ENCODE measurements around the gene MRPL53. TPM values are rescaled to one million over a fixed set of nuclear protein-coding genes. Genes with fewer than 3 reads are reported as not detected.

Gene MRPL53
- total and polyA plus RNA-seq, 2 experiments from 2014 or later, result 7.7 to 65.1 TPM

DNA sequence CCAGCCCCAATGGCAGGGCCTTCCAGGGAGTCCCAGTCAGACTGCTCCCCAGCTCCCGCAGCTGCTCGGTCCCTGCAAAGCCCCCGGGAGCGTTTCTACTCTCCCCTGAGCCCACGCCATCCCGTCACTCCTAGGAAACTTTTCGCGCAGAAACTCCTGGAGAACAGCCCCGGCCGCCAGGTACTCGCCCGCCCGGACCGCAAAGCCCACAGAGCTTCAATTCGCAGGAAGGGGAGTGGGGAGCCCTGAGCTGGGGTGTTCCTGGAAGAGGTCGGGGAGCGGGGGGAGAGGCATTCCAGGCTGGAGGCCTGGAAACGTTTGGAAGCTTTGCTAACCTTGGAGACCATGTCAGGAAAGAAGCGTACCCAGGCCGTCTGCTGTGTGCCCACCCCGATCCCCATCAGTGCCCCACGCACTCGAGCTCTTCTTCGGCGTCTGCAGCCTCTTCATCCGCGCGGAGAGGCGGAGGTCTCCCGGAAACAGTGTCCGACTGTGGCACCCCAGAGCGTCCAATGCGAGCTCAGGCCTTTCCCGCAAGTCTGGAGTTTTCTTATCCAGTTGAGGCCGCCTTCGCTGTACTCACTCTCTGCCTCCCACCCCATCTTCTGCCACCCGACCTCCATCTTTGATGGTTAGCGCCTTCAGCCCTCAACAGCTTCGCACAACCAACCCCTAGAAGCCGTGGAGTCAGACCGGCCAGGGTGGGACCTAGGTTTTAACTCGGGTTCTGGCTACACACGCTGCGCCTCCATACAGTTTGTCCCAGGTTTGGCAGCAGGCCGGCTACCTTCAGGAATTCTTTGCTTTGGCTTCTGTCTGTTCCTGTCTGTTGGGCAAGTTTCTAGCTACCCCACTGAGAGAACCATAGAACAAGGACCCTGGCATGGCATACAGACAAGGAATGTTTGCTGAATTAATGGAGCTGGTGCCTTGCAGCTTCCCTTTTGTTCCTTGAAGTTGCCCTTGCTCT is 31.3 kb upstream of the MRPL53 start:
- peaks cover 7% of the 10 kb centered on the region; the same call in 1 of the 2 replicates for H3K36me3 ChIP-seq (ENCODE audit: insufficient read depth)
- ATAC-seq, result no peak
- H2AFZ ChIP-seq, result peak overlapping the region; percentile 96
- peaks cover 32% of the 10 kb centered on the region for H3F3A ChIP-seq (replicated peaks; ENCODE audit: low read depth)
- H3K79me2 ChIP-seq (replicated peaks; ENCODE audit: insufficient read depth), result peaks cover 8% of the 10 kb centered on the region
- H3K4me3 ChIP-seq, result peak overlapping the region; percentile 71
- peaks cover 28% of the 10 kb centered on the region for H3K36me3 Mint-ChIP-seq (ENCODE audit: low read depth)
- no peaks in the 10 kb centered on the region; the same call in 1 of the 3 replicates for H3K9me3 Mint-ChIP-seq
- peak overlapping the region; percentile 86 for H3K4me3 Mint-ChIP-seq
- H3K27ac Mint-ChIP-seq, result no peak overlapping the region
- H3K4me1 Mint-ChIP-seq, result peaks cover 57% of the 10 kb centered on the region
- H3K4me2 ChIP-seq, result peak overlapping the region; percentile 95
- peaks cover 92% of the 10 kb centered on the region for H3K27me3 ChIP-seq (ENCODE audit: insufficient read depth)
- H4K20me1 ChIP-seq (replicated peaks; ENCODE audit: insufficient read depth), result peaks cover 11% of the 10 kb centered on the region
- peaks cover 97% of the 10 kb centered on the region for H3K27me3 Mint-ChIP-seq (ENCODE audit: insufficient read depth, low read depth, poor library complexity)
- H3K27ac ChIP-seq (ENCODE audit: low read depth), result no peak overlapping the region
- no peaks in the 10 kb centered on the region for H3K9me2 ChIP-seq (ENCODE audit: insufficient read depth)
- DNase-seq (ENCODE audit: low spot score), result peak; percentile 54
- peaks cover 48% of the 10 kb centered on the region for H3K4me1 ChIP-seq (ENCODE audit: insufficient read depth)
- TF ChIP-seq EZH2phosphoT487 (IDR thresholded peaks at IDR 0.05; ENCODE audit: unreplicated experiment), result peak; percentile 52
- peak; percentile 93 for TF ChIP-seq EZH2 (IDR thresholded peaks at IDR 0.05; ENCODE audit: low read depth, unreplicated experiment)
- TF ChIP-seq JUNB (IDR thresholded peaks at IDR 0.05; ENCODE audit: unreplicated experiment), result no peak
- TF ChIP-seq POLR2AphosphoS5 (IDR thresholded peaks at IDR 0.05; ENCODE audit: low read depth), result peak; percentile 9; the same call in 1 of the 2 replicates

GRCh38 chr2:74502720-74503505 is 30.4 kb upstream of the MRPL53 start:
- Mint-ChIP-seq H3K9me3 (no peaks in the 10 kb centered on the region; the same call in 1 of the 3 replicates), H3K4me3 (peak overlapping the region; percentile 86), H3K27me3 (ENCODE audit: insufficient read depth, low read depth, poor library complexity) (peaks cover 97% of the 10 kb centered on the region), H3K36me3 (ENCODE audit: low read depth) (peaks cover 28% of the 10 kb centered on the region), H3K4me1 (peaks cover 55% of the 10 kb centered on the region), H3K27ac (no peak overlapping the region)
- H3K4me1 ChIP-seq (ENCODE audit: insufficient read depth), result peaks cover 50% of the 10 kb centered on the region
- H3K79me2 ChIP-seq (replicated peaks; ENCODE audit: insufficient read depth), result peaks cover 8% of the 10 kb centered on the region
- no peak overlapping the region for H3K27ac ChIP-seq (ENCODE audit: low read depth)
- peak overlapping the region; percentile 96 for H2AFZ ChIP-seq
- H3K36me3 ChIP-seq (ENCODE audit: insufficient read depth), result peaks cover 7% of the 10 kb centered on the region; the same call in 1 of the 2 replicates
- ATAC-seq, result peak; percentile 9
- DNase-seq (ENCODE audit: low spot score), result peak; percentile 73
- peak overlapping the region; percentile 95 for H3K4me2 ChIP-seq
- peaks cover 92% of the 10 kb centered on the region for H3K27me3 ChIP-seq (ENCODE audit: insufficient read depth)
- peak overlapping the region; percentile 71 for H3K4me3 ChIP-seq
- H3K9me2 ChIP-seq (ENCODE audit: insufficient read depth), result no peaks in the 10 kb centered on the region
- H4K20me1 ChIP-seq (replicated peaks; ENCODE audit: insufficient read depth), result peaks cover 11% of the 10 kb centered on the region
- H3F3A ChIP-seq (replicated peaks; ENCODE audit: low read depth), result peaks cover 38% of the 10 kb centered on the region
- peak; percentile 65 for TF ChIP-seq EZH2phosphoT487 (IDR thresholded peaks at IDR 0.05; ENCODE audit: unreplicated experiment)
- TF ChIP-seq POLR2AphosphoS5 (IDR thresholded peaks at IDR 0.05; ENCODE audit: low read depth), result 0 out of 2 replicates have a peak, but pooled peaks have one; percentile 23
- TF ChIP-seq, protein P1, sequence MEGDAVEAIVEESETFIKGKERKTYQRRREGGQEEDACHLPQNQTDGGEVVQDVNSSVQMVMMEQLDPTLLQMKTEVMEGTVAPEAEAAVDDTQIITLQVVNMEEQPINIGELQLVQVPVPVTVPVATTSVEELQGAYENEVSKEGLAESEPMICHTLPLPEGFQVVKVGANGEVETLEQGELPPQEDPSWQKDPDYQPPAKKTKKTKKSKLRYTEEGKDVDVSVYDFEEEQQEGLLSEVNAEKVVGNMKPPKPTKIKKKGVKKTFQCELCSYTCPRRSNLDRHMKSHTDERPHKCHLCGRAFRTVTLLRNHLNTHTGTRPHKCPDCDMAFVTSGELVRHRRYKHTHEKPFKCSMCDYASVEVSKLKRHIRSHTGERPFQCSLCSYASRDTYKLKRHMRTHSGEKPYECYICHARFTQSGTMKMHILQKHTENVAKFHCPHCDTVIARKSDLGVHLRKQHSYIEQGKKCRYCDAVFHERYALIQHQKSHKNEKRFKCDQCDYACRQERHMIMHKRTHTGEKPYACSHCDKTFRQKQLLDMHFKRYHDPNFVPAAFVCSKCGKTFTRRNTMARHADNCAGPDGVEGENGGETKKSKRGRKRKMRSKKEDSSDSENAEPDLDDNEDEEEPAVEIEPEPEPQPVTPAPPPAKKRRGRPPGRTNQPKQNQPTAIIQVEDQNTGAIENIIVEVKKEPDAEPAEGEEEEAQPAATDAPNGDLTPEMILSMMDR (conservative IDR thresholded peaks at IDR 0.05; ENCODE audit: low read depth in 2 of 2), result peak in 1 of 2 experiments; percentile 42; a peak in 2 of 4 replicates
- TF ChIP-seq STAT1 (IDR thresholded peaks at IDR 0.05; ENCODE audit: unreplicated experiment), result no peak
- no peak for TF ChIP-seq JUNB (IDR thresholded peaks at IDR 0.05; ENCODE audit: unreplicated experiment)
- TF ChIP-seq NANOG (IDR thresholded peaks at IDR 0.05; ENCODE audit: borderline replicate concordance), result no peak
- TF ChIP-seq ZNF331 (CRISPR knock-in tag; IDR thresholded peaks at IDR 0.05; ENCODE audit: low read depth), result no peak
- TF ChIP-seq, protein P2, sequence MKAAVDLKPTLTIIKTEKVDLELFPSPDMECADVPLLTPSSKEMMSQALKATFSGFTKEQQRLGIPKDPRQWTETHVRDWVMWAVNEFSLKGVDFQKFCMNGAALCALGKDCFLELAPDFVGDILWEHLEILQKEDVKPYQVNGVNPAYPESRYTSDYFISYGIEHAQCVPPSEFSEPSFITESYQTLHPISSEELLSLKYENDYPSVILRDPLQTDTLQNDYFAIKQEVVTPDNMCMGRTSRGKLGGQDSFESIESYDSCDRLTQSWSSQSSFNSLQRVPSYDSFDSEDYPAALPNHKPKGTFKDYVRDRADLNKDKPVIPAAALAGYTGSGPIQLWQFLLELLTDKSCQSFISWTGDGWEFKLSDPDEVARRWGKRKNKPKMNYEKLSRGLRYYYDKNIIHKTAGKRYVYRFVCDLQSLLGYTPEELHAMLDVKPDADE (IDR thresholded peaks at IDR 0.05), result no peak
